Activated naive CD4-positive, alpha-beta T cell treated with anti-CD3 and anti-CD28 coated beads, Interleukin-2, amount 10 ng/mL, durations not matched to agents 7 days and 5 days (primary cell): ENCODE data around the gene SNTA1.
A peak's percentile ranks its signal among the peaks of the same experiment; 100 is the strongest.

Experiments used
- CTCF ChIA-PET: fragments of 350-600 bp; sonication (Branson Sonifier 250); formaldehyde crosslinking; loops from one replicate; lab custom pipeline; 2021; ENCODE audit warnings: antibody characterized with exemption; lab: Charles Lee
- DNase-seq: peaks from one replicate; pipeline ENCODE4 v3.0.0-alpha.2; 2020
- H3K27ac Mint-ChIP-seq: one replicate; pipeline ENCODE4 v1.8.0; 2021; ENCODE audit warnings: mild to moderate bottlenecking, moderate library complexity, mixed read lengths
- H3K27me3 Mint-ChIP-seq: one replicate; pipeline ENCODE4 v1.8.0; 2021; ENCODE audit warnings: mild to moderate bottlenecking, mixed read lengths
- H3K36me3 Mint-ChIP-seq: one replicate; pipeline ENCODE4 v1.8.0; 2021; ENCODE audit warnings: mixed read lengths
- H3K4me1 Mint-ChIP-seq: one replicate; pipeline ENCODE4 v1.8.0; 2021; ENCODE audit warnings: mixed read lengths
- H3K4me3 Mint-ChIP-seq: one replicate; pipeline ENCODE4 v1.8.0; 2021; ENCODE audit warnings: mild to moderate bottlenecking, moderate library complexity, mixed read lengths
- H3K9me3 Mint-ChIP-seq: one replicate; pipeline ENCODE4 v1.8.0; 2021; ENCODE audit warnings: mixed read lengths

The SNTA1 gene

GRCh38 chr20:33373735-33374605 lies 69.6 kb downstream of the SNTA1 start:
- Mint-ChIP-seq H3K27ac (no peak overlapping the region), H3K27me3 (no peaks in the 10 kb centered on the region), H3K9me3 (no peaks in the 10 kb centered on the region), H3K4me3 (no peak overlapping the region), H3K36me3 (peaks cover 41% of the 10 kb centered on the region), H3K4me1 (peaks cover 56% of the 10 kb centered on the region)
- no peak for DNase-seq
- CTCF ChIA-PET = no interaction called here

- CTCF ChIA-PET = interaction anchor here (0.6 kb wide), 1 partner anchor 24 kb away, joined by 3 read pairs; no protein-coding TSS in a partner anchor
- H3K27me3 Mint-ChIP-seq = no peaks in the 10 kb centered on the region
- H3K4me3 Mint-ChIP-seq = no peak overlapping the region
- peaks cover 47% of the 10 kb centered on the region for H3K4me1 Mint-ChIP-seq
- peak overlapping the region; percentile 16 for H3K27ac Mint-ChIP-seq
- DNase-seq = no peak
- H3K36me3 Mint-ChIP-seq = peaks cover 33% of the 10 kb centered on the region
- H3K9me3 Mint-ChIP-seq = no peaks in the 10 kb centered on the region
These were observed 70.5 kb downstream of the SNTA1 start for GRCh38 chr20:33372993-33373441.

- H3K4me3 Mint-ChIP-seq = no peak overlapping the region
- CTCF ChIA-PET = no interaction called here
- H3K4me1 Mint-ChIP-seq = peaks cover 32% of the 10 kb centered on the region
- peaks cover 41% of the 10 kb centered on the region for H3K36me3 Mint-ChIP-seq
- peak overlapping the region; percentile 89 for H3K27ac Mint-ChIP-seq
- no peaks in the 10 kb centered on the region for H3K27me3 Mint-ChIP-seq
- DNase-seq = peak; percentile 48
- no peaks in the 10 kb centered on the region for H3K9me3 Mint-ChIP-seq
These were observed 73.3 kb downstream of the SNTA1 start for GRCh38 chr20:33370291-33370690.

GRCh38 chr20:33362898-33363297 lies 80.7 kb downstream of the SNTA1 start:
- peaks cover 47% of the 10 kb centered on the region for H3K36me3 Mint-ChIP-seq
- no peak for DNase-seq
- no peaks in the 10 kb centered on the region for H3K9me3 Mint-ChIP-seq
- CTCF ChIA-PET = no interaction called here
- no peak overlapping the region for H3K27ac Mint-ChIP-seq
- H3K27me3 Mint-ChIP-seq = no peaks in the 10 kb centered on the region
- H3K4me3 Mint-ChIP-seq = no peak overlapping the region
- no peaks in the 10 kb centered on the region for H3K4me1 Mint-ChIP-seq

- no peaks in the 10 kb centered on the region for H3K9me3 Mint-ChIP-seq
- H3K36me3 Mint-ChIP-seq = peaks cover 31% of the 10 kb centered on the region
- DNase-seq = no peak
- no peak overlapping the region for H3K27ac Mint-ChIP-seq
- no peak overlapping the region for H3K4me3 Mint-ChIP-seq
- H3K4me1 Mint-ChIP-seq = no peaks in the 10 kb centered on the region
- no peaks in the 10 kb centered on the region for H3K27me3 Mint-ChIP-seq
- CTCF ChIA-PET = no interaction called here
These were observed 83.9 kb downstream of the SNTA1 start for GRCh38 chr20:33359399-33360261.
